CD4-positive, alpha-beta T cell treated with Interleukin-6 at 100 ng/mL for 8 hours (primary cell): ENCODE measurements around the gene SYDE1.

Experiments
- DNase-seq: peaks from one replicate; pipeline ENCODE4 v3.0.0-alpha.2; 2020; ENCODE audit warnings: mixed read lengths, low spot score

Gene SYDE1

GRCh38 chr19:15125232-15126067 is 18.2 kb downstream of the SYDE1 start:
- peak; percentile 97 for DNase-seq

GRCh38 chr19:15126131-15126910 is 19.1 kb downstream of the SYDE1 start:
- DNase-seq, result no peak

GRCh38 chr19:15128162-15128770 is 21.1 kb downstream of the SYDE1 start:
- DNase-seq, result no peak

- peak; percentile 44 for DNase-seq
Measured at GRCh38 chr19:15129856-15130585, 22.8 kb downstream of the SYDE1 start.

- DNase-seq, result no peak
Measured at GRCh38 chr19:15136234-15136954, 29.2 kb downstream of the SYDE1 start.

GRCh38 chr19:15137777-15138176 is 30.6 kb downstream of the SYDE1 start:
- DNase-seq, result no peak

GRCh38 chr19:15138427-15138826 is 31.2 kb downstream of the SYDE1 start:
- DNase-seq, result no peak

GRCh38 chr19:15141143-15141542 is 33.9 kb downstream of the SYDE1 start:
- DNase-seq, result no peak

GRCh38 chr19:15142313-15142712 is 35.1 kb downstream of the SYDE1 start:
- no peak for DNase-seq

- no peak for DNase-seq
Measured at GRCh38 chr19:15144046-15144646, 36.9 kb downstream of the SYDE1 start.

- DNase-seq, result no peak
Measured at GRCh38 chr19:15147090-15147489, 39.9 kb downstream of the SYDE1 start.

- DNase-seq, result no peak
Measured at GRCh38 chr19:15149737-15150136, 42.5 kb downstream of the SYDE1 start.

GRCh38 chr19:15154002-15154612 is 46.9 kb downstream of the SYDE1 start:
- DNase-seq, result no peak

- DNase-seq, result no peak
Measured at GRCh38 chr19:15155296-15155695, 48.1 kb downstream of the SYDE1 start.

GRCh38 chr19:15156391-15156790 is 49.2 kb downstream of the SYDE1 start:
- DNase-seq, result no peak

- no peak for DNase-seq
Measured at GRCh38 chr19:15159251-15159650, 52.0 kb downstream of the SYDE1 start.

GRCh38 chr19:15161028-15161984 is 54.1 kb downstream of the SYDE1 start:
- no peak for DNase-seq
